Vagina (tissue), 2 donors: ENCODE measurements around the gene MORN5. TPM values are rescaled to one million over a fixed set of nuclear protein-coding genes. Genes with fewer than 3 reads are reported as not detected.

ENCODE experiments used
- DNase-seq, 2 donors: peaks; one replicate each; pipeline ENCODE4 v3.0.0-alpha.2; 2017; ENCODE audit errors: extremely low spot score in 2 of 2
- H3K27ac ChIP-seq: fragments of 200-600 bp; sonication (generic); one replicate; pipeline ENCODE4 v1.5.1; 2019
- H3K27me3 ChIP-seq: fragments of 200-600 bp; sonication (generic); one replicate; pipeline ENCODE4 v1.5.1; 2019
- H3K36me3 ChIP-seq, 2 donors: fragments of 200-600 bp; sonication (generic); one replicate each; pipeline ENCODE4 v1.5.1; 2017 to 2019
- H3K4me1 ChIP-seq: fragments of 200-600 bp; sonication (generic); one replicate; pipeline ENCODE4 v1.5.1; 2019
- H3K4me3 ChIP-seq, 2 donors: fragments of 200-600 bp; sonication (generic); 1 replicate in 1 of 2; 2 replicates in 1 of 2; pipeline ENCODE4 v1.5.1; 2016 to 2019
- H3K9me3 ChIP-seq: fragments of 200-600 bp; sonication (generic); one replicate; pipeline ENCODE4 v1.5.1; 2019
- POLR2A ChIP-seq, 2 donors: fragments of 450-650 bp; IDR thresholded peaks; one replicate each; pipeline ENCODE4 v1.6.1; 2017; ENCODE audit warnings: antibody characterized with exemption in 2 of 2, mild to moderate bottlenecking in 2 of 2, moderate library complexity in 2 of 2
- POLR2AphosphoS5 ChIP-seq, 2 donors: sonication (generic); formaldehyde crosslinking; IDR thresholded peaks; one replicate each; pipeline ENCODE4 v1.9.0; 2017; ENCODE audit warnings: antibody characterized with exemption in 2 of 2, mild to moderate bottlenecking in 2 of 2, low read depth in 1 of 2; ENCODE audit not compliant: insufficient read depth in 1 of 2
- intact Hi-C: fragments of 100-400 bp; cut with DNase I; formaldehyde crosslinking; loops from one replicate; pipeline ENCODE4 v1.15.1; 2023
- total RNA-seq: library from RNA; depleted of rRNA; stranded (reverse); fragments of >200 nt; gene quantifications from one replicate; pipeline ENCODE4 v1.2.3, GENCODE V29; 2016
- TF ChIP-seq, protein P1 (sequence below), 3 experiments: fragments of 450-650 bp in 2 of 3; fragments of 200-600 bp in 1 of 3; sonication (generic) in 1 of 3; IDR thresholded peaks; one replicate each; pipeline ENCODE4 v1.5.1; 2017 to 2019; ENCODE audit warnings: antibody characterized with exemption in 3 of 3, mild to moderate bottlenecking in 2 of 3, moderate library complexity in 2 of 3

Gene MORN5
- total RNA-seq, 1 donor from 2014 or later = not detected

DNA sequence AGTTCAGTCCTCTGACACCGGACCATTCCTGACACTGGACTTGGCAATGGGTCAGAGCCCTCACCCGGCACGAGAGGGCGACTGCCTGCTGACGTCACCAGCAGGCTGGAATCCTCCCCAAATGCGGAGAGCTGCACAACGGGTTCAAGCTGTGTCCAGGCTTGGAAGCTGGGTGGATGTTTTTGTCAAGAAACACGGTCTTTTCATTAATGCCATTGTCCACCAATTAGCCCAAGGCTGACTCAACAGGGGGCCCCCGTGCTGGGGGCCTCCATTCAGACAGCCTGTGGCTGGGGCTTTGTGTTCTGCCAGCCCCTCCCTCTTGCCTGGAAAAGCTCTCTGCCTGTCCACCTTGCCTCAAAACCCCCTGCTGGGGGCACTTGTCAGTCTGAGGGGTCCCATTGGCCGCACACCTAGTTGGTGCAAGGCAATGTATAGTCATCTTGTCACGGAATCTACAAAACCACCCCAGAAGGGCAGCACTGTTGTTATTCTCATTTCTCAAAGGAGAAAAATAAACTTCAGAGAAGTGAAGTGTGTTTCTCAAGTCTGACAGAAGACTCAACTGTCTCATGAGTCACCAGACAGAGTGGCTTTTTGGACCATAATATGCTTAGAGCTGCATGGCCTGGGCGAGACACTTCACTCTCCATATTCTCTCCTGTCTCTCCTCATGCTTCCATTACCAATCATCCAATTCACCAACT lies 24.7 kb upstream of the MORN5 start:
- no peaks in the 10 kb centered on the region for H3K27me3 ChIP-seq
- no peaks in the 10 kb centered on the region for H3K9me3 ChIP-seq
- TF ChIP-seq POLR2A (IDR thresholded peaks at IDR 0.05) (no peak), POLR2AphosphoS5 (IDR thresholded peaks at IDR 0.05; ENCODE audit: insufficient read depth in 1 of 2, low read depth in 1 of 2) (no peak)
- TF ChIP-seq, protein P1, sequence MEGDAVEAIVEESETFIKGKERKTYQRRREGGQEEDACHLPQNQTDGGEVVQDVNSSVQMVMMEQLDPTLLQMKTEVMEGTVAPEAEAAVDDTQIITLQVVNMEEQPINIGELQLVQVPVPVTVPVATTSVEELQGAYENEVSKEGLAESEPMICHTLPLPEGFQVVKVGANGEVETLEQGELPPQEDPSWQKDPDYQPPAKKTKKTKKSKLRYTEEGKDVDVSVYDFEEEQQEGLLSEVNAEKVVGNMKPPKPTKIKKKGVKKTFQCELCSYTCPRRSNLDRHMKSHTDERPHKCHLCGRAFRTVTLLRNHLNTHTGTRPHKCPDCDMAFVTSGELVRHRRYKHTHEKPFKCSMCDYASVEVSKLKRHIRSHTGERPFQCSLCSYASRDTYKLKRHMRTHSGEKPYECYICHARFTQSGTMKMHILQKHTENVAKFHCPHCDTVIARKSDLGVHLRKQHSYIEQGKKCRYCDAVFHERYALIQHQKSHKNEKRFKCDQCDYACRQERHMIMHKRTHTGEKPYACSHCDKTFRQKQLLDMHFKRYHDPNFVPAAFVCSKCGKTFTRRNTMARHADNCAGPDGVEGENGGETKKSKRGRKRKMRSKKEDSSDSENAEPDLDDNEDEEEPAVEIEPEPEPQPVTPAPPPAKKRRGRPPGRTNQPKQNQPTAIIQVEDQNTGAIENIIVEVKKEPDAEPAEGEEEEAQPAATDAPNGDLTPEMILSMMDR (IDR thresholded peaks at IDR 0.05) = no peak
- H3K36me3 ChIP-seq = no peaks in the 10 kb centered on the region
- H3K4me1 ChIP-seq = no peaks in the 10 kb centered on the region
- intact Hi-C loops = no loop called here
- peak in 1 of 2 donors; percentile 70 for DNase-seq
- H3K4me3 ChIP-seq = no peak overlapping the region
- no peak overlapping the region for H3K27ac ChIP-seq

DNA sequence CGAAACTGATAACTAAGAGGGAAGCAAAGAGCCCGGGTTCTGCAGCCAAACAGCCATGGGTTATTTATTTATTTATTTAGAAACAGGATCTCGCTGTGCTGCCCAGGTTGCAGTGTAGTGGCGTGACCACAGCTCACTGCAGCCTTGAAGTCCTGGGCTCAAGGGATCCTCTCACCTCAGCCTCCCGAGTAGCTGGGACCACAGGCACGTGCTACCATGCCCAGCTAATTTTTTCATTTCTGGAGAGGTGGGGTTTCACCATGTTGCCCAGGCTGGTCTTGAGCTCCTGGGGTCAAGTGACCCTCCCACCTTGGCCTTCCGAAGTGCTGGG lies 24.2 kb upstream of the MORN5 start:
- H3K9me3 ChIP-seq = no peaks in the 10 kb centered on the region
- no peak overlapping the region for H3K4me3 ChIP-seq
- H3K4me1 ChIP-seq = no peaks in the 10 kb centered on the region
- intact Hi-C loops = no loop called here
- no peaks in the 10 kb centered on the region for H3K36me3 ChIP-seq
- H3K27ac ChIP-seq = no peak overlapping the region
- H3K27me3 ChIP-seq = no peaks in the 10 kb centered on the region
- TF ChIP-seq, protein P1 (IDR thresholded peaks at IDR 0.05) = no peak
- TF ChIP-seq POLR2A (IDR thresholded peaks at IDR 0.05) (no peak), POLR2AphosphoS5 (IDR thresholded peaks at IDR 0.05; ENCODE audit: insufficient read depth in 1 of 2, low read depth in 1 of 2) (no peak)
- DNase-seq = no peak

DNA sequence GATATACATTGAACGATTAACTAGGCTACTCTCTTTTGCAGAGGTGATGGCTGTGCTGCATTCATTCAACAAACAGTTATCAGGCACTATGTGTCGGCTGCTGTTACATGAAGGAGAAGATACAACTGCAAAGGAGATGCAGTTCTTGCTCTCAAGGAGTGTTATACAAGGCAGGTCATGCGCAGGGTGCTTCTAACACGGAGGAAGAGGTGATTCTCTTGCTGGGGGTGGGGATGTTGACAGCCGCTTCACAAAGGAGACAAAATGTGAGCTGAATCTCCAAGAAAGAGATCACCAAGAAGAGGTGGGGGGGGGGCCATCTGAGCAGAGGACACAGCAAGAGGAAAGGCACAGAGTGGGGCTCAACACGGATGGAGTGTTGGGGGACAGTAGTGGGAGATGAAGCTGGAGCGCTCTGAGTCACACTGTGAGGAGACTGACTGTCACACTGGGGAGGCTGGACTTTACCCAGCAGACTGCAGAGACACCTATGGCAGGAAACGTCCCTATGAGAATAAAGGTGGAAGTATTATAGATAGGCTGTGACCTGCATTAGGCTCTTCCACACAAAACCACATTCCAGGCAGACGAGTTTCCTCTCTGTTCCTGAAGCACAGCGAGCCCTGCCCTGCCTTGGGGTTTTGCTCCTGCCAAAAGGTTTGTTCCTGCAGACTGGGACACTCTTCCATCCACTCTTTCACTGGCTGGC lies 21.0 kb upstream of the MORN5 start:
- TF ChIP-seq POLR2A (IDR thresholded peaks at IDR 0.05) (no peak), POLR2AphosphoS5 (IDR thresholded peaks at IDR 0.05; ENCODE audit: insufficient read depth in 1 of 2, low read depth in 1 of 2) (no peak)
- TF ChIP-seq, protein P1 (IDR thresholded peaks at IDR 0.05) = no peak
- Histone ChIP-seq H3K9me3 (no peaks in the 10 kb centered on the region), H3K4me1 (no peaks in the 10 kb centered on the region), H3K36me3 (peaks cover 0 to 11% of the 10 kb centered on the region in 2 donors), H3K27ac (no peak overlapping the region), H3K4me3 (no peak overlapping the region), H3K27me3 (no peaks in the 10 kb centered on the region)
- DNase-seq = no peak
- intact Hi-C loops = no loop called here

DNA sequence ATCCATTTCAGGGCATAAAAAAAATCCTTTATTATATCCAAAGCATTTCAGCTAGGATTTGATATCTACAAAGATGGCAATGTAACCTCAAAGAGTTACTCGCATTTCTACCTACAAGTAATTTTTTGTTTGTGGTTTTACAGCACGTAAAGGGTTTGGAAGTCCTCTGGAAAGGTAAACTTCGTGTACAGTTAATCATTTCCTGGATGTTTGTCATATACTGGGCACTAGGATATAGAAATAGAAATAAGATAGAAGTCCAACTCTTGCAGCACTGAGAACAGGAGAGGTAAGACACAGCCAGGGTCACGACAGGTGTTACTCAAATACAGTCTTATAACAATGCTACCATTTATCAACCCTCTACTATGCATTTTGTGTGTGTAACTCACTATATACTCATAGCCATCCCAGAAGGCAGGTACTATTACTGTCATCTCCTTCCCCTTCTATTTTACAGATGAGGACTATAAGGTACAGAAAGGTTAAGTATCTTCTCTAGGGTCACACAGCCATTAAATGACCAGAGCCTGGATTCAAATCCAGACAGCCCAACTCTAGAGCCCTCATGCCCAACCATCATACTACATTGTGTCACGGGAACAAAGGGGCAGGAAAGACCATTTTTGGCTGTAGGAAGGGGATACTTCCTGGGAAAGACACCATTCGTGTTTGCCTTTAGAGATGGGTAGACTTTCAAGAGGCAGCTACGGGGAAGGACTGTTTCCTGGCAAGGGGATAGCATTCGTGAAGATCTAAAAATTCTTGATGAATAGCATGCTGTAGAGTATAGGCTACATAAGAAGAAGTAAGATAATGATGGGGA lies 19.1 kb upstream of the MORN5 start:
- no peak for DNase-seq
- H3K27me3 ChIP-seq = no peaks in the 10 kb centered on the region
- H3K9me3 ChIP-seq = no peaks in the 10 kb centered on the region
- no peak overlapping the region for H3K27ac ChIP-seq
- H3K4me3 ChIP-seq = no peak overlapping the region
- H3K4me1 ChIP-seq = no peaks in the 10 kb centered on the region
- intact Hi-C loops = no loop called here
- TF ChIP-seq POLR2A (IDR thresholded peaks at IDR 0.05) = no peak
- TF ChIP-seq, protein P1 (IDR thresholded peaks at IDR 0.05) = no peak
- no peak for TF ChIP-seq POLR2AphosphoS5 (IDR thresholded peaks at IDR 0.05; ENCODE audit: insufficient read depth in 1 of 2, low read depth in 1 of 2)
- peaks cover 0 to 29% of the 10 kb centered on the region in 2 donors for H3K36me3 ChIP-seq
